K562 (cell line): Measurements from ENCODE around the gene PLEKHM2. TPM values are rescaled to one million over a fixed set of nuclear protein-coding genes. Genes with fewer than 3 reads are reported as not detected.

Source experiments
- ATAC-seq: fragments of 200-7000 bp; cut with Tn5 transposase; 3 replicates; pipeline ENCODE4 v1.9.1; 2020; ENCODE audit warnings: moderate library complexity
- BruUV-seq: library from RNA; stranded (reverse); fragments of 400-500 nt; replicated peaks from 2 replicates; lab custom pipeline; 2021; lab: Mats Ljungman, UMichigan
- CTCF ChIA-PET: fragments of 300-600 bp; formaldehyde crosslinking; extraction: SDS; loops from one replicate; lab custom pipeline; 2021; ENCODE audit warnings: low intra/inter-chr PET ratio; lab: Yijun Ruan, JAX
- POLR2A ChIA-PET: fragments of 300-600, 350-650 bp; sonication (Branson Sonifier 250); formaldehyde crosslinking; extraction: SDS; loops from one replicate; lab custom pipeline; 2021; ENCODE audit warnings: antibody characterized with exemption, inconsistent platforms; lab: Yijun Ruan, JAX
- DNase-seq, 4 experiments: peaks; one replicate each; pipeline versions ENCODE4 v3.0.0 to v3.0.0-alpha.2; 2011 to 2018; ENCODE audit warnings: low spot score in 3 of 4, mixed read lengths in 3 of 4; ENCODE audit errors: extremely low read depth in 1 of 4
- FAIRE-seq: peaks from 2 replicates; lab custom pipeline; 2011; peaks lifted over from hg19 to GRCh38; lab: Jason Lieb, UNC
- H2AFZ ChIP-seq: 2 replicates; pipeline ENCODE4 v1.6.0; 2011; ENCODE audit warnings: low read depth, low read length, control low read depth, inconsistent platforms
- H3K27ac ChIP-seq: fragments of 200-600 bp; 3 replicates; pipeline ENCODE4 v1.8.0; 2011; ENCODE audit warnings: low read depth, mild to moderate bottlenecking, control low read depth, inconsistent platforms, low read length, moderate library complexity, mixed read lengths; ENCODE audit errors: extremely low read depth
- H3K27me3 ChIP-seq, 2 experiments: fragments of 300-600 bp in 1 of 2; 2 replicates in 1 of 2; 3 replicates in 1 of 2; pipeline versions ENCODE4 v1.6.0 to v1.8.0; 2011; ENCODE audit warnings: inconsistent platforms in 2 of 2, low read length in 2 of 2, mild to moderate bottlenecking in 1 of 2, mixed read lengths in 1 of 2, moderate library complexity in 1 of 2; ENCODE audit not compliant: control insufficient read depth in 2 of 2, insufficient read depth in 2 of 2
- H3K36me3 ChIP-seq: fragments of 300-600 bp; 3 replicates; pipeline ENCODE4 v1.8.0; 2011; ENCODE audit warnings: mild to moderate bottlenecking, low read length, inconsistent platforms; ENCODE audit not compliant: control insufficient read depth, insufficient read depth
- H3K4me1 ChIP-seq, 2 experiments: fragments of 200-600 bp in 1 of 2; replicated peaks in 1 of 2; 2 replicates in 1 of 2; 3 replicates in 1 of 2; pipeline versions ENCODE4 v1.5.1 to v1.8.0; 2011; ENCODE audit warnings: inconsistent platforms in 2 of 2, low read length in 2 of 2, mild to moderate bottlenecking in 1 of 2, mixed read lengths in 1 of 2, moderate library complexity in 1 of 2; ENCODE audit not compliant: control insufficient read depth in 2 of 2, insufficient read depth in 2 of 2
- H3K4me2 ChIP-seq: 2 replicates; pipeline ENCODE4 v1.6.1; 2011; ENCODE audit warnings: low read length, control low read depth, inconsistent platforms, mixed read lengths; ENCODE audit not compliant: insufficient read depth
- H3K4me3 ChIP-seq: fragments of 200-600 bp; sonication (generic), shearing (Covaris generic); 2 replicates; pipeline ENCODE4 v1.5.1; 2016; ENCODE audit warnings: control low read depth, inconsistent platforms
- H3K79me2 ChIP-seq: fragments of 200-600 bp; 3 replicates; pipeline ENCODE4 v1.8.0; 2011; ENCODE audit warnings: low read length, inconsistent platforms; ENCODE audit not compliant: control insufficient read depth, insufficient read depth
- H3K9ac ChIP-seq, 2 experiments: 2 replicates each; pipeline versions ENCODE4 v1.6.0 to v1.6.1; 2011; ENCODE audit warnings: low read depth in 2 of 2, low read length in 2 of 2, control low read depth in 1 of 2, inconsistent platforms in 1 of 2, mild to moderate bottlenecking in 1 of 2, mixed read lengths in 1 of 2; ENCODE audit not compliant: insufficient read depth in 1 of 2
- H3K9me1 ChIP-seq: one replicate; pipeline ENCODE4 v1.6.0; 2011; ENCODE audit warnings: inconsistent platforms, mild to moderate bottlenecking, low read length, moderate library complexity; ENCODE audit not compliant: control insufficient read depth, insufficient read depth
- H3K9me3 ChIP-seq: replicated peaks from 2 replicates; pipeline ENCODE4 v1.5.1; 2011; ENCODE audit warnings: low read depth, low read length, inconsistent platforms; ENCODE audit not compliant: control insufficient read depth, insufficient read depth
- H4K20me1 ChIP-seq: replicated peaks from 2 replicates; pipeline ENCODE4 v1.6.1; 2011; ENCODE audit warnings: low read length, inconsistent platforms, mixed read lengths; ENCODE audit not compliant: control insufficient read depth, insufficient read depth
- HNRNPUL1 ChIP-seq: fragments of 200-400 bp; formaldehyde crosslinking; IDR thresholded peaks from 2 replicates; pipeline ENCODE4 v1.6.1; 2017; ENCODE audit warnings: low read length
- MAFF ChIP-seq: IDR thresholded peaks from 2 replicates; pipeline ENCODE4 v1.6.1; 2012; ENCODE audit warnings: low read length, improper control_type of control experiment
- MAFG ChIP-seq: fragments of 450-650 bp; conservative IDR thresholded peaks from 2 replicates; pipeline ENCODE4 v1.6.1; 2016; ENCODE audit warnings: missing genetic modification characterization, missing compliant biosample characterization
- MAFK ChIP-seq: IDR thresholded peaks from 2 replicates; pipeline ENCODE4 v1.6.1; 2011; ENCODE audit warnings: low read length, improper control_type of control experiment
- NR2C1 ChIP-seq, 2 experiments: fragments of 450-650 bp; IDR thresholded peaks; 2 replicates each; pipeline ENCODE4 v1.6.1; 2017; ENCODE audit warnings: mild to moderate bottlenecking in 2 of 2, antibody characterized with exemption in 1 of 2, inconsistent platforms in 1 of 2, missing compliant biosample characterization in 1 of 2, missing genetic modification characterization in 1 of 2
- RBBP5 ChIP-seq: fragments of 200-600 bp; sonication (generic); IDR thresholded peaks from 2 replicates; pipeline ENCODE4 v1.6.1; 2012; ENCODE audit warnings: borderline replicate concordance, mild to moderate bottlenecking, low read length, control low read depth, inconsistent platforms; ENCODE audit not compliant: insufficient read depth, poor library complexity, severe bottlenecking
- SMARCA5 ChIP-seq: fragments of 450-650 bp; IDR thresholded peaks from 2 replicates; pipeline ENCODE4 v1.6.1; 2016
- THRAP3 ChIP-seq: fragments of 450-650 bp; IDR thresholded peaks from 2 replicates; pipeline ENCODE4 v1.6.1; 2016; ENCODE audit warnings: mild to moderate bottlenecking, inconsistent platforms, borderline replicate concordance
- ZNF316 ChIP-seq: fragments of 450-650 bp; IDR thresholded peaks from 2 replicates; pipeline ENCODE4 v1.6.1; 2016
- ZNF764 ChIP-seq: fragments of 250-450 bp; sonication (Bioruptor Pico); IDR thresholded peaks from 2 replicates; pipeline ENCODE4 v1.4.0; 2020; ENCODE audit warnings: low read depth, mild to moderate bottlenecking, moderate library complexity
- ZNF780A ChIP-seq: fragments of 250-450 bp; sonication (Bioruptor Pico); IDR thresholded peaks from 2 replicates; pipeline ENCODE4 v1.5.0; 2021; ENCODE audit warnings: mild to moderate bottlenecking
- WGBS: fragments of 100-300 bp; shearing (Covaris generic); methylation state at CpG from one replicate; pipeline ENCODE4 v1.1.6; 2016; ENCODE audit warnings: low coverage, mixed read lengths; ENCODE audit not compliant: insufficient coverage; ENCODE audit errors: missing lambda C conversion rate; 5-methylcytosine and 5-hydroxymethylcytosine counted together
- in situ Hi-C: fragments of 300-500 bp; cut with MboI; formaldehyde crosslinking; loops from 4 replicates; pipeline ENCODE4 v1.15.0; 2018; ENCODE audit warnings: inconsistent platforms, mixed read lengths
- intact Hi-C: fragments of 100-400 bp; cut with micrococcal nuclease; formaldehyde crosslinking; loops from 2 replicates; pipeline ENCODE4 v1.14.2; 2022
- polyA plus RNA-seq, 8 experiments: library from polyadenylated mRNA; depleted of rRNA in 4 of 8; stranded (reverse) in 5 of 8; unstranded in 3 of 8; fragments of >200 nt; fragmentation: Nextera tagmentation in 2 of 8; fragmentation: Illumina TruSeq in 1 of 8; extraction: Ambion mirVana in 2 of 8; extraction: Trizol in 1 of 8; gene quantifications; 2 replicates each; pipeline versions ENCODE4 v1.2.1 to v1.2.3, GENCODE V29; 2011 to 2014; ENCODE audit warnings: inconsistent platforms in 1 of 8, missing spikeins in 1 of 8
- total RNA-seq, 7 experiments: library from RNA; depleted of rRNA in 6 of 7; stranded (reverse); fragments of >200 nt in 6 of 7; fragmentation: Illumina TruSeq in 2 of 7; extraction: Trizol in 2 of 7; gene quantifications; 2 replicates each; pipeline versions ENCODE4 v1.2.1 to v1.2.3, GENCODE V29; 2011 to 2021; ENCODE audit warnings: low replicate concordance in 1 of 7
- TF ChIP-seq, protein P1 (sequence below), 2 experiments: fragments of 450-650 bp in 1 of 2; sonication (generic) in 1 of 2; formaldehyde crosslinking in 1 of 2; IDR thresholded peaks; 2 replicates each; pipeline versions ENCODE4 v1.7.1 to v1.9.0; 2016 to 2022; ENCODE audit warnings: inconsistent platforms in 1 of 2, mild to moderate bottlenecking in 1 of 2, missing genetic modification reagents in 1 of 2
- TF ChIP-seq, protein P2 (sequence below): fragments of 450-650 bp; formaldehyde crosslinking; IDR thresholded peaks from 2 replicates; pipeline ENCODE4 v1.4.0; 2020; ENCODE audit warnings: mild to moderate bottlenecking, moderate library complexity

Gene PLEKHM2
- total and polyA plus RNA-seq, 9 of the 15 experiments (the other 6 are each of a cell fraction or from before 2014, with no cell fraction given): 0.27 to 63.7 (median 33.2) TPM

DNA sequence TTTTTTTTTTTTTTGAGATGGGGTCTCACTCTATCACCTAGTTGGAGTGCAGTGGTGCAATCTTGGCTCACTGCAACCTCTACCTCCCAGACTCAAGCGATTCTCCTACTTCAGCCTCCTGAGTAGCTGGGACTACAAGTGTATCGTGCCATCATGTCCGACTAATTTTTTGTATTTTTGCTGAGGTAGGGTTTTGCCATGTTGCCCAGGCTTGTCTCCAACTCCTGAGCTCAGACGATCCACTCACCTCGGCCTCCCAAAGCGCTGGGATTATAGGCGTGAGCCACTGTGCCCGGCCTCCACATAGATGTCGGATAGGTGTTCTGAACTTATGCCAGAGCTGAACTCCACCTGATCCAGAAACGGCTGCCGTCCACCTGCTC is 21.1 kb downstream of the PLEKHM2 start:
- DNase-seq: no peak
- Histone ChIP-seq H3K9me3 (no peaks in the 10 kb centered on the region), H3K4me3 (no peak overlapping the region), H3K79me2 (peaks cover 55% of the 10 kb centered on the region), H3K9ac (no peak overlapping the region), H3K27ac (no peak overlapping the region), H4K20me1 (peaks cover 7% of the 10 kb centered on the region), H3K36me3 (peaks cover 24% of the 10 kb centered on the region; the same call in 2 of the 3 replicates), H2AFZ (no peak overlapping the region), H3K4me2 (no peak overlapping the region), H3K9me1 (no peaks in the 10 kb centered on the region), H3K4me1 (peaks cover 0 to 11% of the 10 kb centered on the region in 2 experiments; a peak in 2 of 5 replicates), H3K27me3 (no peaks in the 10 kb centered on the region)
- intact Hi-C loops (no loop called here), in situ Hi-C loops (no loop called here)
- no peak for ATAC-seq
- ChIA-PET CTCF (no interaction called here), POLR2A (interaction anchor here (0.9 to 1.1 kb wide), 2 partner anchors 9 to 36 kb away, joined by 3 to 5 read pairs; no protein-coding TSS in a partner anchor)
- BruUV-seq: no TSS peak
- no peak for FAIRE-seq
- 93% methylated on average over 11 of the region's 11 CpGs for WGBS
- TF ChIP-seq ZNF316 (peak; percentile 78), THRAP3 (no peak), MAFG (peak; percentile 44), MAFK (0 out of 2 replicates have a peak, but pooled peaks have one; percentile 26), ZNF764 (CRISPR knock-in tag) (no peak), NR2C1 (IDR thresholded peaks at IDR 0.05) (no peak), NR2C1 (tag; IDR thresholded peaks at IDR 0.05) (no peak), MAFF (0 out of 2 replicates have a peak, but pooled peaks have one; percentile 35), RBBP5 (no peak), ZNF780A (CRISPR knock-in tag) (no peak), SMARCA5 (no peak), HNRNPUL1 (no peak)
- TF ChIP-seq, protein P1, sequence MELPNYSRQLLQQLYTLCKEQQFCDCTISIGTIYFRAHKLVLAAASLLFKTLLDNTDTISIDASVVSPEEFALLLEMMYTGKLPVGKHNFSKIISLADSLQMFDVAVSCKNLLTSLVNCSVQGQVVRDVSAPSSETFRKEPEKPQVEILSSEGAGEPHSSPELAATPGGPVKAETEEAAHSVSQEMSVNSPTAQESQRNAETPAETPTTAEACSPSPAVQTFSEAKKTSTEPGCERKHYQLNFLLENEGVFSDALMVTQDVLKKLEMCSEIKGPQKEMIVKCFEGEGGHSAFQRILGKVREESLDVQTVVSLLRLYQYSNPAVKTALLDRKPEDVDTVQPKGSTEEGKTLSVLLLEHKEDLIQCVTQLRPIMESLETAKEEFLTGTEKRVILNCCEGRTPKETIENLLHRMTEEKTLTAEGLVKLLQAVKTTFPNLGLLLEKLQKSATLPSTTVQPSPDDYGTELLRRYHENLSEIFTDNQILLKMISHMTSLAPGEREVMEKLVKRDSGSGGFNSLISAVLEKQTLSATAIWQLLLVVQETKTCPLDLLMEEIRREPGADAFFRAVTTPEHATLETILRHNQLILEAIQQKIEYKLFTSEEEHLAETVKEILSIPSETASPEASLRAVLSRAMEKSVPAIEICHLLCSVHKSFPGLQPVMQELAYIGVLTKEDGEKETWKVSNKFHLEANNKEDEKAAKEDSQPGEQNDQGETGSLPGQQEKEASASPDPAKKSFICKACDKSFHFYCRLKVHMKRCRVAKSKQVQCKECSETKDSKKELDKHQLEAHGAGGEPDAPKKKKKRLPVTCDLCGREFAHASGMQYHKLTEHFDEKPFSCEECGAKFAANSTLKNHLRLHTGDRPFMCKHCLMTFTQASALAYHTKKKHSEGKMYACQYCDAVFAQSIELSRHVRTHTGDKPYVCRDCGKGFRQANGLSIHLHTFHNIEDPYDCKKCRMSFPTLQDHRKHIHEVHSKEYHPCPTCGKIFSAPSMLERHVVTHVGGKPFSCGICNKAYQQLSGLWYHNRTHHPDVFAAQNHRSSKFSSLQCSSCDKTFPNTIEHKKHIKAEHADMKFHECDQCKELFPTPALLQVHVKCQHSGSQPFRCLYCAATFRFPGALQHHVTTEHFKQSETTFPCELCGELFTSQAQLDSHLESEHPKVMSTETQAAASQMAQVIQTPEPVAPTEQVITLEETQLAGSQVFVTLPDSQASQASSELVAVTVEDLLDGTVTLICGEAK (IDR thresholded peaks at IDR 0.05): no peak
- TF ChIP-seq, protein P1 (CRISPR knock-in tag; IDR thresholded peaks at IDR 0.05): no peak
- TF ChIP-seq, protein P2, sequence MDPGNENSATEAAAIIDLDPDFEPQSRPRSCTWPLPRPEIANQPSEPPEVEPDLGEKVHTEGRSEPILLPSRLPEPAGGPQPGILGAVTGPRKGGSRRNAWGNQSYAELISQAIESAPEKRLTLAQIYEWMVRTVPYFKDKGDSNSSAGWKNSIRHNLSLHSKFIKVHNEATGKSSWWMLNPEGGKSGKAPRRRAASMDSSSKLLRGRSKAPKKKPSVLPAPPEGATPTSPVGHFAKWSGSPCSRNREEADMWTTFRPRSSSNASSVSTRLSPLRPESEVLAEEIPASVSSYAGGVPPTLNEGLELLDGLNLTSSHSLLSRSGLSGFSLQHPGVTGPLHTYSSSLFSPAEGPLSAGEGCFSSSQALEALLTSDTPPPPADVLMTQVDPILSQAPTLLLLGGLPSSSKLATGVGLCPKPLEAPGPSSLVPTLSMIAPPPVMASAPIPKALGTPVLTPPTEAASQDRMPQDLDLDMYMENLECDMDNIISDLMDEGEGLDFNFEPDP: no peak
